Stimulated activated CD4-positive, alpha-beta T cell treated with anti-CD3 and anti-CD28 coated beads, Interleukin-4, amount 100 ng/mL, for 4 hours (primary cell): Measurements from ENCODE around the gene UBE2QL1.

ENCODE experiments used
- DNase-seq, 2 experiments: peaks; one replicate each; pipeline ENCODE4 v3.0.0-alpha.2; 2020

UBE2QL1 gene

DNA sequence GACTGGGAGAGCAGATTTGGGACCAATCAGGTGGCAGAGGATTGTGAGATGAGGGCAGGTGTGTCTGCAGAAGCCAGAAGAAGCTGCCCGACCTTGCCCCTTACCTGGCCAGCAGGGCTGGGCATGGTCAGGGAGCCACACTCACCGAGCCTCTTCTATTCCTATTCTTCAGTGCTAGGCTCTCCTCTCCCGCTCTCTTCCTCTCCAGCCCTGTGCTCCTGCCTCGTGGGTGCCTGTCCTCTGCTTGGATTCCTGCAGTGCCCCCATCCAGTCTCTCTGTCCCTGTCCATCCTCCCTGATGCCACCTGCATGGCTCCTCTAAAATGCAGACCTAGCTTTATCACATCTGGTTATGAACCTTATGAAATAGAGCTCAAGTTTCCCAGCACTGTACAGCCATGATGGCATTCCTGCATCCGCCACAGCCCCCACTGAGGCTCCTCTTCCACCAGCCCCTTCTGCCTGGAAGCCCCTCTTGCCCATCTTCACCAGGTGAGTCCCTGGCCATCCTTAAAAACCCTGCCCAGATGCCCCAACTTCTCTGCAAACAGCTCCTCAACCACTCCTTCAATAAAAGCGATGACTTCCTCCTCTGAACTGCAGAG lies 8.2 kb downstream of the UBE2QL1 start:
- no peak for DNase-seq

DNA sequence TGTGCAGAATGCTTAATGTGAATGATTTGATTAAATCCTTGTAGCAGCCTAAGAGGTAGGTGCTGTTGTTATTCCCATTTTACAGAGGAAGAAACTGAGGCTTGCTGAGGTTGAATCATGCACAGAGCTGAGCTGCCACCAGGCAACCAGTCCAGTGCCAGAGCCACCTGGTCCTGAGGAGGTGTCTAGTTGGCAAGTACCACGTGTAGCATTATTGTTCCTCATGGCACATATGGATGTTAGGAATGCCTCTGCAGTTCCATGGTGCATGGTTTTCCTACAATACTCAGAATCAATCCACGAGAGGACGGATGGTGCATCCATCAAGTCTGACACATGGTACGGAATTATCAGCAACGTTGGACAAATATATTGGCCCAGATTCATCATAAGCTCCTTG lies 8.9 kb downstream of the UBE2QL1 start:
- no peak for DNase-seq

DNA sequence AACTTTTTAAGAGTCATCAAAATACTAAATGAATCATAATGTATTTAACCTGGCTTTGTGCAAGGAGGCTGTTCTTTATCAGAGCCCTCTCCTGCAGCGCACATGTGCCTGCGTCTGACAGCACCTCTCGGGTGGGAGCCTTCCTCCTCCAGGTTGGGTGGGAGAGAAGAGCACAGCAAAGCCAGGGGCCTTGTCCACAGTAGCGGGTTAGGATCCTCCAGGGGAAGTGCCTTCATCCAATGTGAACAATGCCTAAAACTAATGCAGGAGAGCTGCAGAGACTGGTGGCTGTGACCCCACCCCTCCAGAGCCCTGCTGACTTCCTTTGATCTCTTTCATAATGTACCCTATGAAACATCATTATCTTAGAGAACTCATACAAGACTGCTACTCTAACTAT lies 10.2 kb downstream of the UBE2QL1 start:
- no peak for DNase-seq

DNA sequence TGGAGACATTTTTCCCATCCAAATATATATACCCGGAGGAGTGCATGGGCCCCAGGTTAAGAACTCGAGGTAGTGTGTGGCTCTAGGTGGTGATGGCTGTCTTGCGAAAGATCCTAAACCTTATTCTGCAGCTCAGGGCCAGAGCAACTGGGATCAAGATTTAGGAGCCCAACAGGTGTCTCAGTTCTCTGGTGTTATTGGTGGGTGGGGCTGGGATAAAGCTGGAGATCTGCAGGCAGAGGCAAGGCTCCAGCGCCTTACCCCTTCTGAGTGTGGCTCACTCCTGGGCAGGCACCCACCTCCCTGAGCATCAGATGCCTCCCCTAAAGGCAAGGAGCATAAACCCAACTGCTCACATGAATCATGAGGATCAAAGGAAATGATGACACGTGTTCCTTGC lies 11.2 kb downstream of the UBE2QL1 start:
- no peak for DNase-seq

DNA sequence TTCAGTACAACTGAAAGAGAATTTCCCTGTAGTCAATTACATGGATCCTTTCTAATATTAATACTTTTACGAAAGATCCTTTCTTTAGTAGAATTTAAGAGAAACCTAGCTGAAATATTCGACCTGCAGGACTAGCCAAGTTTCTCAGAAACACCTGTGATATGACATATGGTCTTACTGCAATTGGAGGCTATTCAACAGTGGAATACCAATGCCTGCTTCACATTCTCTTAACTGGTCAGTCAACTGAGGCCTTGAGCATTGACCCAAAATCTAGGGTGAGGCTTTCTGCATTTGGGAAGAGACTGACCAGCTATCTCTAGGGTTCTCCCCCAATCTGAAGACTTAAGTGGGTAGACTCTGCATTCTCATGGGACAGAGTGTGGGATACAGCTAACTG lies 12.3 kb downstream of the UBE2QL1 start:
- no peak for DNase-seq

DNA sequence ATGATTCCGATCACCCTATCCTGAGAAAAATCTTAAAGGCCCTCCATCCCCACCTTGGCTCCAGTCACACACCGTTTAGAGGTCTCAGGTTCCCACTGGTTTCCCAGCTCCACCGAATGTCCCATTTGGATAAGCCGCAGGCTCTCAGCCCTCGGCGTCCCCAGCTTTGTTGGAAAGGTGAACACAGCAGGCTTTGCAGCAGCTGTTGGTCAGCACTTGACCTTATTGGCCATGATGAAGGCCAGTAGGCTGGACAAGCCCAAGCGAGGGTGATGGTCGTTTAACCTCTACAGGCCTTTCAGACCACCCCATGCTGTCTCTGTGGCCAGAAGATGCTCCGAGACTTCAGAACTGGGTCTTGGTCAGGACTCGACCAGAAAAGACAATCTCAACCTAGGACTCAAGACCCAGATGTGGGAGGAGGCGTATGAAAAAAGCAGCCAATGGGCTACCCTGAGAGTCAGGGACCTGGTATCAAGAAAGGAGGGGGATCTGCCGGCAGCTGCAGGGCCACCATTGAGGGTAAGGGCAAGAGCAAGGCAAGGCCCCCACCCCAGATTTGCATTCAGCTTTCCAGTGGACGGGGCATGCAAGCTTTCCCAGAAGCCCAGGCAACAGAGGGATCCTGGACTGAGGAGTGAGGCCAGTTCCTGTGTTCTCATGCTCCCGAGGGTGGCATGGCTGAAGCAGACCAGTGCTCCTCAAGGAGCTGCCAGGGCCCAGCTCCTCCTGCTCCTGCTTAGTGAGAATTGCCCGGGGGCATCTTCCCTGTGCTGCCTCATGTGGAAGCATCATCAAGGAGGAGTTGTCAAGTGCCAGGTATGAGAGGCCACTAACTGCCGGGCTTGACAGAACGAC lies 13.4 kb downstream of the UBE2QL1 start:
- no peak for DNase-seq

DNA sequence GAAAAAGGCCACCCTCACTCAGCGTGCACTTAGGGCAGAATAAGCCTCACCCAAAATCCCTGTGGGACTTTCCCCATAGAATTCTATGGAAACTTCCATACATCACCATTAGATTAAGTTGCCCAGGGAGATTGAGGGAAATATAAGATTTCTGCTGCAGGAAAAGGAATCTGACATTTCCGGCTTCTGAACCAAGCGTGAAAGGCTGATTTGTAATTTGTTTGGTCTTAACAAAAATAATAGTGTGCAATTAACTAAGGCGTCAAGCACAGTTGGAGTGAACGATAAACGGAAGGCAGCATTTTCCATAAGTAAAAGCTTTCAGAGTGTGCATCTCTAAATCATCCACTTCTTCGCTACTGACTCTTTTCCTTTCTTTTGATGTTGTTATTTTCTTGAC lies 14.0 kb downstream of the UBE2QL1 start:
- no peak for DNase-seq

DNA sequence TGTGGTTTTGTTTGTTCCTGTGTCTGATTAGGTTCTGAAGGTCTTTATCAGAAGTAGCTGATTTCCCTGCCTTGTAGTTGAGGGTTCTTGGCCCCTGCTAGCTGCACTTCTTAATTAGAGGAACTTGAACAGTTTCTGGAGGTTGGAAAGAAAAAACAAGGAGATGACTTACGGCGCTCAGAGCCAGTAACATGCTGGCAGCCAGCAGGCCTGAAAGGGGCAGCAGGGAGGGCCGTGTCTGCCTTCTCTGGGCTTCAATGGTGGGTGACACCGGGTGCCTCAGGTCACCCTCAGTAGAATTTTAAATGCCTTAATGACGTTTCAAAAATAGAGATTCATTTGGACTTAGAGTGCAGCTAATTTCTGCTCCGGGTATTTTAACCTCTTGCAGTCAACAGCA lies 15.8 kb downstream of the UBE2QL1 start:
- no peak for DNase-seq

DNA sequence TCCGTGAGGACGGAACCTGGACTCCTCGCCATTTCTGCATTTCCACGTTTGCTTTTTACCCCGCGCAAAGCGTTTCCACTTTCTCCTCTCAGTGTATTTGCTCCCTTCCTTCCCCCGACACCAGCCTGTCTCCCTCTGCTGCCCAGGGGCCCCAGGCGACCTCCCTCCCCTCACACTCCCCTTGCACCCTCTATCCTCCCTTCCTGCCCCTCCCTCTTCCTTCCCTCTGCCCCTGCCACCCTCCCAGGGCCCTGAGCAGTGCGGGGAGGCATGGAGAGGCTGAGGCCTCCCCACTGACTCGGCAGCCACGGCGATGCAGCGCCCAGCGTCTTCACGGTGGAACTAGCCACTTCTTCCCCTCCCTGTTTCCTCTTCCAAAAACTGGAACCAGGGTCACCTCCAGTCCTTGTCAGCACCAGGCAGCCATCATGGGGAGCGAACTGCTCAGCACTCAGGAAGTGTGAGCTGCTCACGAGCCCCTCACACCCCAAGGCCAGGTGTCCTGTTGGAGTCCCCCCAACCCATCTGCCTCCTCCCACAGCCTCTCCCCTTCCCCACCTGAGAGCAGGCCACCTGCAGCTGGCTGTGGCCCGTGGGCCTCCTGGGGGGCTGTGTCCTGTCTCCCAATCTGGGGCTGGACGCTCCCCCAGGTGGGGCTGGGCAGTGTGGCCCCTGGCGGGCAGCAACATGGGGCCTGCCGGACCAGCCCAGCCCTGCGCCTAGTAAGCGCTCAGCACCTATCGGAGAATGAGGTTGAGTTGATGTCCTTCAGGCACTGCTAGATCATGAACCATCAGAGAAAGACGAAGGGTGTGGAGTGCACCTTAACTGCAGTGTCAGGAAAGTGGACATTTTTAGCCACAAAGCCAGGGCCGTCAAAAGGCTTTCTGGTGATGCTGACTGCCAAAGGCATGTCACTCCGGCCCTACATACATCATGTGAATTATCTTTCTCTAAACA lies 17.5 kb downstream of the UBE2QL1 start:
- no peak for DNase-seq

DNA sequence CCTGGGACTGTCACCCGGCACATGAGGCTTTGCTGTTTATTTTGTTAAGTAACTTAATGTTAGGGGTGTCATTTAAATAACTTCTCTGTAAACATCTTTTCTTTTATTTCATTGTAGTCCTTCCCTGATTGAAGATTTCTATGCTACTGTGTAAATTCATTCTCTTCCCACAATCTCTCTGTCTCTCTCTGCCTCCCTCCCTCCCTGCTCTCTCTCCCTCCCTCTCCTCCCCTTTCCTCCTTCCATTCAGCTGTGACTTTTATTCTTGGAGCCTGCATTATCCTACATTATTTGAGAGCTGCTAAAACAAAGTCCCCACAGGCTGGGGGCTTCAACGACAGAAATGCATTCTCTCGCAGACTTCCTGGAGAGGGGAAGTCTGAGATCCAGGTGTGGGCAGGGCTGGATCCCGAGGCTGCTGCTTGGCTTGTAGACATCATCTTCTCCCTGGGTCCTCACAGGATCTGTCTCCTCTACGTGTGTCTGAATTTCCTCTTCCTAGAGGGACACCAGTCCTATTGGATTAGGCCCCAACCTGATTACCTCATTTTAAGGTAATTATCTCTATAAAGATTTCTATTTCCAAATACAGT lies 18.4 kb downstream of the UBE2QL1 start:
- DNase-seq, result no peak

DNA sequence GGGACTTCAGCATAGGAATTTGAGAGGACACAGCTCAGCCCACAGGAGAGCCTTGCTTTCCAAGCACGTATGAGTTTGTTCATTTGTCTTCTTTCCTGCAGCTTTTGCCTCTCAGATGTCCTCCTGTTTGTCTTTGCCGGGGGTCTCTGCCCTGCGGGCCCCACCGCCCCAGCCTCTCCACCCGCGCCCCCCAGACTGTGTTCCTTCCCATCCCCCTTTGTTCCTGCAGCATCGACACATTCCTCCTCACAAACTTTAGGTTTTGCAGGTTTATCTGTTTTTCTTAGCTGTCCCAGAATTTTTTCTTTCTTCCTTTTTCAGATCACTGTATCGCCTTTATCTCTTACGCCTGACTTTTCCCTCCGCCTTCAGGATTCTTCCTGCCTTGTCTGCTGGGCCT lies 18.9 kb downstream of the UBE2QL1 start:
- DNase-seq, result no peak

DNA sequence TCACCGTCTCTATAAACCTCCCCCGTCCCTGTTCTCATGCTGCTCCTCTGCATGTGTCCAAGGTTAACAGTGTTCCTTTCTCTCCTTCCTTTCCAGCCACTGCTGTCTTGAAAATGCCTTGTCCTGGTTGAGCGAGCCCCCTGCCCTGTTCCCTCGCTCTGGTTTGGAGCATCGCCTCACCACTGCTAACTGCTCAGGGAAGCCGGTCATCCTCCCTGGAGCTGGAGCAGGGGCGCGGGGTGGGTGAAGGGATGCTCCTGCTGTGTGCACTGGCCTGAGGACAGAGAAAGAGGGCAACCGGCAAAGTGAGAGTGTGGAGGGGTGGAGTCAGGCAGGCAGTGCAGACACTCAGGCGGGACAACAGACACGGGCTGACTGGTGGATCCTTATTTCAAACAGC lies 19.4 kb downstream of the UBE2QL1 start:
- no peak for DNase-seq

DNA sequence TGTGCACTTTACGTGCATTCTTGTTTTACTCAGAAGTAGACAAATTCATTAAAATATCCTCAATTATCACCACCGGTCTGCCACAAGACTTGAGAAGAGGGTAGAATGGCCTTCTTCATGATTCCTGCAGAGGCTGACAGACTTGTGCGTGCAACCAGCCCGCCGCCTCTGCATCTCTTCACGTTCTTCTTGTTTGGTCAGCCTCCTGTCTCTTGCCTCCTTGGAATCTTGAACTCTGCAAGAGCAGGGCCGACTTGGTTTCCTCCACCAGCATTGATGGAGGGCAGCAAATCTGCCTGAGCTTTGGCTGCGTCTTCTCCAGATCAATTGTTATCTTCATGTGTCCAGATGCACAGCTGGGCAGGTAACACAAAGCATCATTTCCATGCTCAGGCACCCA lies 20.2 kb downstream of the UBE2QL1 start:
- no peak for DNase-seq

DNA sequence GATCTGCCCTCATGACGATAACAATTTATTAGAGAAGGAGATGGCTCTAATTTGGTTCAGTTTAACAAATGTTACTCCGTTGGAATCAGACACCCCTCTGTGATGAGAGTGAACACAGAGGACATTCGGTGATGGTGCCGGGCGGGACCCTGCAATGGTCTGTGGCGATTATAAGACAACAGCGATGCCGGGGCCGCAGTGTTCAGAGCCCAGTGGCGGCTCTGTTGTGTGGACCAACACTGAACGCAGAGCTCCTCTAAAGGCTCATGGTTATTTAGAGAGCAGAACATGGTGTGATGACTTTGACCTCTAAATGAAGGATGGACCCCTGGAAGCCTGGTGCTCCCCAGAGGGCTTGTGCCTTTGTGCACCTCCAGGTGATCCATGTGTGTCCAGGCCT lies 21.2 kb downstream of the UBE2QL1 start:
- DNase-seq, result no peak

DNA sequence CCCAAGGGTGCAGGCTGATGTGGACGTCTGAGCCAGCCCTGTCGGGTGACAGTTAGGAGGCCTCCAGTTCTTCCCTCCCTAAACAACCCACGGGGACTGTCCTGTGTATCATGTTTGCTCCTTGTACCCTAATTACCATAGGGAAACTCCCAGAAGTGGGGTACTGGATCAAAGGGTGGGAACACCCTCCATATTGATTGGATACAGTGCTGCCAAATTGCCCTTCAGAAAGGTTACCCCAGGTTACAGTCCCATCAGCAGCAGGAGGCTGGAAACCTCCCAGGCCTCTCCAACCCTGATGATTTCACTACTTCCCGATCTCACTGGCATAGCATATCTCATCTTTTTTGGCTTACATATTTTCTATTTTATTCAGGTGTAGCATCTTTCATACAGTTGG lies 22.0 kb downstream of the UBE2QL1 start:
- no peak for DNase-seq

DNA sequence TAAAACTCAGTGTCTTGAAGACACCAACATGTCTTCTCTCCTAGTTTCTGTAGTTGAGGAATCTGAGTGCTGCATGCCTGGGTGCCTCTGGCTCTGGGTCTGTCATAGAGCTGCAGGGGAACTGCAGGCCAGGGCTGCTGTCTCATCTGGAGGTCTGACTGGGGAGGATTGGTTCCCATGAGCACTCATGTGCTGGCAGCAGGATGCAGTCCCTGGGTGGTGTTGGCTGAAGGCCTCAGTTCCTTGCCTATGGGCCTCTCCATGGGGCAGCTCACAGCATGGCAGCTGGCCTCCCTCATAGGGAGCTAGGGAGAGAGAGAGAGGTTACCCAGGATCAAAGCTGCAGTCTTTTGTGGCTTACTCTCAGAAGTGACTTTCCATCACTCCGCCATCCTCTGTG lies 22.6 kb downstream of the UBE2QL1 start:
- no peak for DNase-seq

DNA sequence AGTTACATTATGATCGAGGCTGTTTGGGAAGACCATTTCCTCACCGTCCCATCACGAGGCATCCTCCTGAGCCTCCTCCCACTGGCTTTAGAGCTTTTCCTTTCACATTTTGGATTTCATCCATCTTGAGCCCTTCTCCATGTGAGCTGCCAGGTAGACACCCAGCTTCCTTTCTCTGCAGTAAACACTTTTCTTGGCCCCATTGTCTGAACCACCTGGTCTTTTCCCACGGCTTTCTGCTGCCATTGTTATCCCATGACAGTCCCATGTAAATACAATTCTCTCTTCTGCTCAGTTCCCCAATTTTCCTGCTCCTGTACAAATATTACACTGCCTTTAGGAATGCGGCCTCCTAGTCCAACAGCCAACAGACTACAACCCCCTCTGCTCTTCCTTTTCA lies 24.1 kb downstream of the UBE2QL1 start:
- no peak for DNase-seq

DNA sequence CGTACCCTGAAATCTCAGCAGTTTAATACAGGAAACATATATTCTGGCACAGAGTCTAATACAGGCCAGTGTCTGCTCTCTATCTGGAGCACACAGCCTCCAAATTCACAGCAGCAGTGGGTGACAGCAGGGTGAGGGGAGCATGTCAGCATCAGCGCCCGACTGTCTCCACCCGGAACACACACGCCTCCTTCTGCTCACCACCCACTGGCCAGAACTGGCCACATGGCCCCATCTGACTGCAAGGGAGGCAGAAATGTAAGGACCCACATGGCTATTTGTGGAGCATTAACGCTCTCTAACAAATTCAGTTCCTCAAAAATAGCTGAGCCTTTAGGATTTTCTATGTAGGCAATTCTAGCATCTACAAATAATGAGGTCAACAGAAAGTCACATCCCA lies 24.6 kb downstream of the UBE2QL1 start:
- no peak for DNase-seq

DNA sequence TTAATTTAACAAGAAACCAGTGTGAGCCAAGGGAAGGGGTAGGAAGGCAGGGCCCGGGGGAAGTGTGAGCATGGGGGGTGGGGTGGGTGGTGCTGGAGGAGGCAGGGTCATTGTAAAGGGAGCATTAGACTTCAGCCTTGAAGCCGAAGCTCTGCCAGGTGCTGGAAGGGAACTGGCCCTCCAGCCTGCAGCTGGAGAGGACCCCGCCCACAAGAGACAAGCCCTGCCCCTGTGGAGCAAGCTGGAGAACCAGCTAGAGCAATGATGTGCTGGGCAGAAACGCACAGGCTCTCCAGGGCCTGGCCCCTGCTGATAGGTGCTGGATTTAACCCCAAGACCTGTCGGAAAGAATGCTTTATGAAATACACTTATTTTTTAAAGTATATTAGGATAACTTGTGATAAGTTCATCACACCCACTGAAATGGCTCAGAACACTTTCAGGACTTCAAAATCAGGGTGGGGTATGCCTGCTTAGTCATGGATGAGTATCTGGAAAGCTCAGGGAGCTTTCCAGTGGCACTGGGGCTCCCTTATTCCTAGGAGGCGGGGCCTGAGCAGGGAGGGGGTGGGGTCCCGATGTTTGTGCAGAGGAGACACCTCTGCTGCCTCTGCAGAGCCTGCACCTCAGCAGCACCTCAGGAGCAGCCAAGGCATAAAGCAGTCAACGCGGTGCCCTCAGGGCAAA lies 27.1 kb downstream of the UBE2QL1 start:
- DNase-seq, result no peak

DNA sequence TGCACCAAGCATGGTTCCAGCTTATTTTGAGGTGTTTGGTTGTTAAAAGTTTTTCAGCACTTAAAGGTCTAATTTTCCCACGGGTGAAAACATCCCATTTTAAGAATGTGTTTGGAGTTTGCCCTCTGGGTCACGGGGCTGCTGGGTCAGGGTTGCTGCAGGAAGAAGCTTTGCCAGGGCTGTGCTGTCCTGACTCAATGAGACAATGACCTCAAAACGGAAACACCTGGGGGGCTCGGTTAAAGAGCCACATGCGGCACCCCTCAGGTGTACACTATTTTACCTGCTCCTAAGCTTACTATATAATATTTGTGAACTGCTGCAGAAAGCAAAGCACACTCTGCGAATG lies 27.6 kb downstream of the UBE2QL1 start:
- DNase-seq, result no peak

DNA sequence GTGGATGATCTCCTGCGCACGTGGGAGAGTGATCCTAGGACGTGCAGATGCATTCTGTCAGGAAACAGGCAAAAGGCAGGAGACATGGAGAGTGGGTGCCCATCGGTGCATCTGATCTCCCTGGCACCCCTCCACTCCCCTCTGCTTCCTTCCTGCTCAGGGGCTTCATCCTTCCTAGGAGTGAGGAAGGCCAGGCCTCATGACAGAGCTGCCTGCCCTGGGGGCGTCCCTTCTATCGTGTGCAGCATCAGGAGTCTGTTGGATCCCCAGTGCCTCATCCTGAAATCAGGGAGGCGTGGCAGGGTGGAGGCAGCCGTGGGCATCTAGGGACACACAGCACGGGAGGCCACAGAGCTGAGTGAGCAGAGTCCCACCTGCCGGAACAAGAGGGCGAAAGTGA lies 30.1 kb downstream of the UBE2QL1 start:
- no peak for DNase-seq

DNA sequence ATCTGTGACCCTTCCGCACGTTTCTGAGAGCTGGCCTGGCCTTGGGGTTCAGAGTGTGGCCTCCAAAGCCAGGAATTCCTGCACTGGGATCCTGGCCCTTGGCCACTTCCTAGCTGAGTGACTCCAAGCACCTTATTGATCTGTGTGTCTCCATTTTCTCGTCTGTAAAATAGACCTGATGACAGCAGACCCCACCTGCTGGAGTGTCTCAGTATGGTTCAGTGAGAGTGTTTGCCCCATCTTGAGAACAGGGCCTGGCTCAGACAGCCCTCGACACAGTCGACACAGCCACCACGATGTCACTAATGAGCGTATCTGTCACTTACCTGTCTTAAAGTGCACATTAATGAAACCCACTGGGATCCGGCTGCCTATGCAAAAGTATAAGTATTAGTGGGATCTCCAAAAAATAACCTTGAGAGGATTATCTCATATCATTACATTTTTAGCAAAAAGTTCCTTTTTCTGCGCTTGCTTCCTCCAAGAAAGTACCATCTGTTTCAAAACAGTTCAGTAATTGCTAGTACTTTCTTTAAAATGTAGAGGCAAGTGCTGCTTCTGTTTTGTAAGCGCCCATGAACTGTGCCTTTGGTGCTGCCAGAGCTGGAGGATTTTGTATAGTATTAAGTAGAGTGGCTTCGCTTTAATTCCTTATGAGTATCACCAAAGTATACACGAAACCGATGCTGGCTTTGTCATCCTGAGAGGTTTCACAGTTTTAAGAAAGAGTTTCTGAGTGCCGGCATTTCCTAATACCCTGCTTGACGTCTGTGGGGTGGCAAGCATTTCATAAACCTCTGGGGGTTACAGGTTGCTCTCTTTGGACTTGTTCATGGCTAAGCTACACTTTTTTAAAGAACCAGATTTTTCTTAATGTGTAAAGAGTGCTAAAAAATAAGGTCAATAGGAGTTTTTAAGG lies 31.7 kb downstream of the UBE2QL1 start:
- no peak for DNase-seq
